ENCODE measurements around the gene FAM43A. TPM values are rescaled to one million over a fixed set of nuclear protein-coding genes. Genes with fewer than 3 reads are reported as not detected.

FAM43A gene
- total RNA-seq, 2 experiments from 2014 or later: 3.3 to 3.9 TPM

GRCh38 chr3:194688200-194688740 is 2.6 kb downstream of the FAM43A start:
- no peak for TF ChIP-seq CTCF (IDR thresholded peaks at IDR 0.05)
- POLR2A ChIA-PET: interaction anchor here (0.9 to 3.1 kb wide), 3 partner anchors 13 to 565 kb away, joined by 4 to 28 read pairs (median 4); no protein-coding TSS in a partner anchor
- CTCF ChIA-PET: interaction anchor here (0.7 to 8.8 kb wide), 21 partner anchors 8 to 582 kb away, joined by 3 to 199 read pairs (median 4); partner anchors contain the start of genes LSG1, TMEM44 and XXYLT1
- no peaks in the 10 kb centered on the region for H3K36me3 Mint-ChIP-seq (ENCODE audit: low read depth)
- peak overlapping the region; percentile 80 for H3K4me3 Mint-ChIP-seq
- no peaks in the 10 kb centered on the region for H3K9me3 Mint-ChIP-seq
- ATAC-seq (peak; percentile 21), DNase-seq (peak; percentile 50)
- H3K27me3 Mint-ChIP-seq: peaks cover 14% of the 10 kb centered on the region
- intact Hi-C loops (cut with micrococcal nuclease): no loop called here
- peak overlapping the region; percentile 32 for H3K27ac Mint-ChIP-seq
- H3K4me1 Mint-ChIP-seq (ENCODE audit: low read depth): peaks cover 44% of the 10 kb centered on the region

GRCh38 chr3:194688946-194689345 is 3.3 kb downstream of the FAM43A start:
- Mint-ChIP-seq H3K4me1 (ENCODE audit: low read depth) (peaks cover 40% of the 10 kb centered on the region), H3K9me3 (no peaks in the 10 kb centered on the region), H3K27me3 (peaks cover 14% of the 10 kb centered on the region), H3K4me3 (peak overlapping the region; percentile 80), H3K36me3 (ENCODE audit: low read depth) (no peaks in the 10 kb centered on the region), H3K27ac (no peak overlapping the region)
- intact Hi-C loops (cut with micrococcal nuclease): no loop called here
- DNase-seq (no peak), ATAC-seq (no peak)
- ChIA-PET POLR2A (interaction anchor here (1.5 kb wide), 1 partner anchor 14 kb away, joined by 3 read pairs; no protein-coding TSS in a partner anchor), CTCF (interaction anchor here (8.8 kb wide), 1 partner anchor 17 kb away, joined by 199 read pairs; the partner anchor contains the start of gene LSG1)
- no peak for TF ChIP-seq CTCF (IDR thresholded peaks at IDR 0.05)

- Mint-ChIP-seq H3K9me3 (no peaks in the 10 kb centered on the region), H3K4me1 (ENCODE audit: low read depth) (peaks cover 37% of the 10 kb centered on the region), H3K27ac (peak overlapping the region; percentile 35), H3K4me3 (peak overlapping the region; percentile 80), H3K36me3 (ENCODE audit: low read depth) (no peaks in the 10 kb centered on the region), H3K27me3 (peaks cover 9% of the 10 kb centered on the region)
- TF ChIP-seq CTCF (IDR thresholded peaks at IDR 0.05): no peak
- intact Hi-C loops (cut with micrococcal nuclease): no loop called here
- ATAC-seq: no peak
- POLR2A ChIA-PET: interaction anchor here (0.6 to 1.5 kb wide), 2 partner anchors 14 to 1172 kb away, joined by 3 read pairs; no protein-coding TSS in a partner anchor
- peak; percentile 54 for DNase-seq
- CTCF ChIA-PET: interaction anchor here (8.8 kb wide), 1 partner anchor 17 kb away, joined by 199 read pairs; the partner anchor contains the start of gene LSG1
Measured at GRCh38 chr3:194689493-194689944, 3.8 kb downstream of the FAM43A start.

GRCh38 chr3:194690501-194691372 is 5.1 kb downstream of the FAM43A start:
- Mint-ChIP-seq H3K4me3 (no peak overlapping the region), H3K27ac (no peak overlapping the region), H3K4me1 (ENCODE audit: low read depth) (peaks cover 28% of the 10 kb centered on the region), H3K27me3 (peaks cover 9% of the 10 kb centered on the region), H3K9me3 (no peaks in the 10 kb centered on the region), H3K36me3 (ENCODE audit: low read depth) (no peaks in the 10 kb centered on the region)
- CTCF ChIA-PET: interaction anchor here (1.0 kb wide), 1 partner anchor 8 kb away, joined by 8 read pairs; no protein-coding TSS in a partner anchor
- intact Hi-C loops (cut with micrococcal nuclease): no loop called here
- DNase-seq (no peak), ATAC-seq (no peak)
- TF ChIP-seq CTCF (IDR thresholded peaks at IDR 0.05): no peak
- POLR2A ChIA-PET: no interaction called here
